A549 (cell line): ENCODE results near the gene THOC5. TPM values are rescaled to one million over a fixed set of nuclear protein-coding genes. Genes with fewer than 3 reads are reported as not detected.

Experiments
- ATAC-seq, 2 experiments: fragments of 200-7000 bp in 1 of 2; fragments of >200 bp in 1 of 2; cut with Nextera tagmentation in 1 of 2; cut with Tn5 transposase in 1 of 2; 3 replicates each; pipeline versions ENCODE4 v1.8.0 to v1.9.1; 2018 to 2020; ENCODE audit warnings: mild to moderate bottlenecking in 1 of 2, moderate library complexity in 1 of 2
- CTCF ChIA-PET: fragments of 300-600 bp; sonication (Branson Sonifier 250); formaldehyde crosslinking; extraction: SDS; loops from one replicate; lab custom pipeline; 2021; ENCODE audit warnings: antibody characterized with exemption, inconsistent platforms; lab: Yijun Ruan, JAX
- POLR2A ChIA-PET: fragments of 350-600 bp; formaldehyde crosslinking; extraction: SDS; loops from one replicate; lab custom pipeline; 2021; ENCODE audit warnings: antibody characterized with exemption, inconsistent platforms; lab: Yijun Ruan, JAX
- DNase-seq, 2 experiments: peaks; one replicate each; pipeline versions ENCODE4 v3.0.0 to v3.0.0-alpha.2; 2011 to 2016; ENCODE audit warnings: low read depth in 1 of 2, low spot score in 1 of 2
- FAIRE-seq: peaks from 2 replicates; lab custom pipeline; 2011; peaks lifted over from hg19 to GRCh38; lab: Jason Lieb, UNC
- H3K27ac ChIP-seq, 2 experiments: fragments of >200 bp; sonication (Bioruptor Twin); formaldehyde crosslinking; 3 replicates each; pipeline ENCODE4 v1.5.1; 2016 to 2017
- H3K4me1 ChIP-seq: fragments of >200 bp; sonication (Bioruptor Twin); formaldehyde crosslinking; 3 replicates; pipeline ENCODE4 v1.6.1; 2016
- H3K4me2 ChIP-seq: fragments of >200 bp; sonication (Bioruptor Twin); formaldehyde crosslinking; 3 replicates; pipeline ENCODE4 v1.6.1; 2016
- H3K4me3 ChIP-seq: fragments of >200 bp; sonication (Bioruptor Twin); formaldehyde crosslinking; 3 replicates; pipeline ENCODE4 v1.5.1; 2016
- H3K9me3 ChIP-seq: fragments of >200 bp; sonication (Bioruptor Twin); formaldehyde crosslinking; 3 replicates; pipeline ENCODE4 v1.6.1; 2016
- CBX8 ChIP-seq: fragments of 200-600 bp; sonication (generic); IDR thresholded peaks from 2 replicates; pipeline ENCODE4 v1.6.1; 2016
- FOXS1 ChIP-seq: fragments of 250-450 bp; sonication (Bioruptor Pico); IDR thresholded peaks from 2 replicates; pipeline ENCODE4 v1.5.0; 2020; ENCODE audit warnings: mild to moderate bottlenecking, moderate library complexity
- GATA3 ChIP-seq: IDR thresholded peaks from 2 replicates; pipeline ENCODE4 v1.6.1; 2012; ENCODE audit warnings: borderline replicate concordance
- HDAC2 ChIP-seq: fragments of 200-600 bp; sonication (generic); IDR thresholded peaks from 2 replicates; pipeline ENCODE4 v1.6.1; 2016
- HEYL ChIP-seq: fragments of 250-450 bp; sonication (Bioruptor Pico); IDR thresholded peaks from 2 replicates; pipeline ENCODE4 v1.8.0; 2021; ENCODE audit warnings: mild to moderate bottlenecking, moderate library complexity
- HOXB13 ChIP-seq: fragments of 250-450 bp; sonication (Bioruptor Pico); IDR thresholded peaks from 2 replicates; pipeline ENCODE4 v1.5.0; 2020; ENCODE audit warnings: low read depth, mild to moderate bottlenecking, moderate library complexity
- KDM1A ChIP-seq: fragments of 200-600 bp; sonication (generic); IDR thresholded peaks from 2 replicates; pipeline ENCODE4 v1.6.1; 2016; ENCODE audit warnings: low read depth, mild to moderate bottlenecking
- MAFK ChIP-seq: fragments of 450-650 bp; IDR thresholded peaks from 2 replicates; pipeline ENCODE4 v1.6.1; 2014; ENCODE audit not compliant: partially characterized antibody
- POLR2A ChIP-seq: IDR thresholded peaks from 2 replicates; pipeline ENCODE4 v1.6.1; 2012; ENCODE audit warnings: mild to moderate bottlenecking, low read length
- RCOR1 ChIP-seq: fragments of 150-350 bp; IDR thresholded peaks from 2 replicates; pipeline ENCODE4 v1.6.1; 2014; ENCODE audit warnings: antibody characterized with exemption, low read length, low read depth
- RFX5 ChIP-seq: fragments of 450-650 bp; IDR thresholded peaks from 2 replicates; pipeline ENCODE4 v1.7.1; 2014; ENCODE audit warnings: antibody characterized with exemption, mild to moderate bottlenecking, moderate library complexity
- TP53 ChIP-seq: fragments of 250-450 bp; sonication (Bioruptor Pico); IDR thresholded peaks from 2 replicates; pipeline ENCODE4 v1.5.0; 2021; ENCODE audit warnings: mild to moderate bottlenecking, moderate library complexity
- ZFP36 ChIP-seq: fragments of 450-650 bp; IDR thresholded peaks from 2 replicates; pipeline ENCODE4 v1.6.1; 2014; ENCODE audit warnings: borderline replicate concordance; ENCODE audit not compliant: partially characterized antibody
- ZSCAN20 ChIP-seq: fragments of 250-450 bp; sonication (Bioruptor Pico); IDR thresholded peaks from 2 replicates; pipeline ENCODE4 v1.8.0; 2022; ENCODE audit warnings: mild to moderate bottlenecking, moderate library complexity
- WGBS: methylation state at CpG from one replicate; pipeline ENCODE4 v1.1.6; 2017; ENCODE audit errors: missing lambda C conversion rate; 5-methylcytosine and 5-hydroxymethylcytosine counted together
- polyA plus RNA-seq, 4 experiments: library from polyadenylated mRNA; depleted of rRNA in 3 of 4; stranded (reverse); fragments of >200 nt; fragmentation: RNase III in 1 of 4; extraction: RNeasy Plus Mini Kit Qiagen cat#74134 plus additional on column Dnase treatment in 1 of 4; gene quantifications; 2 replicates in 3 of 4; 3 replicates in 1 of 4; pipeline ENCODE4 v1.2.3, GENCODE V29; 2011 to 2017
- TF ChIP-seq, protein P1 (sequence below): fragments of >200 bp; sonication (Bioruptor Twin); formaldehyde crosslinking; IDR thresholded peaks from 3 replicates; pipeline ENCODE4 v1.5.1; 2016
- TF ChIP-seq, protein P2 (sequence below): IDR thresholded peaks from 2 replicates; pipeline ENCODE4 v1.6.1; 2012; ENCODE audit warnings: low read depth, borderline replicate concordance
- TF ChIP-seq, protein P3 (sequence below): fragments of >200 bp; sonication (Bioruptor Twin); formaldehyde crosslinking; IDR thresholded peaks from 2 replicates; pipeline ENCODE4 v1.6.1; 2016
- TF ChIP-seq, protein P4 (sequence below): IDR thresholded peaks from 2 replicates; pipeline ENCODE4 v1.6.1; 2012

Gene THOC5
- polyA plus RNA-seq, 2 of the 4 experiments (the other 2 are of a cell fraction), result 24.1 to 43.3 TPM

DNA sequence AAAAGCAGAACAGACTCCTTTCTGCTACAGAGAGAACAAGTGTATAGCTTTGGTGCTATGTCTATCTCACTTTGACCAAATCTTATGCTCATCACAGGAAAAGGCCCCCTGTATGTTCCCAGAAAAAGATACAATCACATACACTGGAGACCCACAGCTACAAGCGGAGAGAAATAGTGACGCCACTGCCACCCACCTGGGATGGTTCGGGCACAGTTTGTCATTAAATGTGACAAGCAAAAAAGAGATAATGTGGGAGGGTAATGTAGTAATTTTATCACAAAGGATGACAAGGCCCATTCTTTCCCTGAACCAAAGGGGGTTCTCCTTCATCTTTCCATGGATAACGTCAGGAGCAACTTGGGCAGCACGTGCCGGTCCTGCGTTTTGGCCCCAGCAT lies 32.0 kb downstream of the THOC5 start:
- WGBS, result 98% methylated on average over 7 of the region's 7 CpGs
- ChIA-PET POLR2A (no interaction called here), CTCF (no interaction called here)

DNA sequence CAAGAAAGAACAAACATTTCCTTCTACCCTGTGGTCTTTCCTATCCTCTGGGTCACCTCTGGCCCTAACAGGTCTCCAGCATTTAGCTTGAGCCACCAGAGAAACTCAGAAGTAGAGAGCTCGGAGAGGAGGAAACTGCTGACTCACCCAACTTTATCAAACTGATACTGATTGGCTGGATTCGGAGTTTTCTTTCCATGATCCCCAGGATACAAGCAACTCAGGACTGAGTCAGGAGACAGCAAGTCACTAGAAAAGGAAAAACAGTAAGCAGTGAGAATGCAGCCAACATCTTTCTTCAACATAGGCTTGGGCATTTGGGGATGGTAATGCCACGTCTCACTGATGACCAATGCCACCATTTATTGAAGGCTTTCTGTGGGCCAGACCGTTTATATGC lies 32.7 kb downstream of the THOC5 start:
- 81% methylated on average over 4 of the region's 4 CpGs for WGBS
- Histone ChIP-seq H3K4me1 (no peaks in the 10 kb centered on the region; the same call in 2 of the 3 replicates), H3K4me3 (no peak overlapping the region), H3K4me2 (no peak overlapping the region), H3K27ac (peak overlapping the region in 1 of 2 experiments; percentile 67; a peak in 2 of 6 replicates)
- ATAC-seq, result no peak
- no peak for FAIRE-seq
- CTCF ChIA-PET, result interaction anchor here (0.9 kb wide), 1 partner anchor 33 kb away, joined by 3 read pairs; the partner anchor contains the start of gene THOC5
- peak in 1 of 2 experiments; percentile 14 for DNase-seq
- TF ChIP-seq MAFK (peak; percentile 83), GATA3 (no peak)
- TF ChIP-seq, all 56 proteins: peak for 1
- POLR2A ChIA-PET, result no interaction called here
- no peaks in the 10 kb centered on the region for H3K9me3 ChIP-seq

More for the DNA sequence above, 32.0 kb downstream of the THOC5 start:
- FAIRE-seq, result no peak
- no peak for ATAC-seq
- H3K9me3 ChIP-seq, result no peaks in the 10 kb centered on the region
- no peak overlapping the region for H3K4me3 ChIP-seq
- H3K4me1 ChIP-seq, result no peaks in the 10 kb centered on the region; the same call in 2 of the 3 replicates
- H3K27ac ChIP-seq, result no peak overlapping the region
- no peak overlapping the region for H3K4me2 ChIP-seq
- no peak for DNase-seq
- TF ChIP-seq, protein P1, sequence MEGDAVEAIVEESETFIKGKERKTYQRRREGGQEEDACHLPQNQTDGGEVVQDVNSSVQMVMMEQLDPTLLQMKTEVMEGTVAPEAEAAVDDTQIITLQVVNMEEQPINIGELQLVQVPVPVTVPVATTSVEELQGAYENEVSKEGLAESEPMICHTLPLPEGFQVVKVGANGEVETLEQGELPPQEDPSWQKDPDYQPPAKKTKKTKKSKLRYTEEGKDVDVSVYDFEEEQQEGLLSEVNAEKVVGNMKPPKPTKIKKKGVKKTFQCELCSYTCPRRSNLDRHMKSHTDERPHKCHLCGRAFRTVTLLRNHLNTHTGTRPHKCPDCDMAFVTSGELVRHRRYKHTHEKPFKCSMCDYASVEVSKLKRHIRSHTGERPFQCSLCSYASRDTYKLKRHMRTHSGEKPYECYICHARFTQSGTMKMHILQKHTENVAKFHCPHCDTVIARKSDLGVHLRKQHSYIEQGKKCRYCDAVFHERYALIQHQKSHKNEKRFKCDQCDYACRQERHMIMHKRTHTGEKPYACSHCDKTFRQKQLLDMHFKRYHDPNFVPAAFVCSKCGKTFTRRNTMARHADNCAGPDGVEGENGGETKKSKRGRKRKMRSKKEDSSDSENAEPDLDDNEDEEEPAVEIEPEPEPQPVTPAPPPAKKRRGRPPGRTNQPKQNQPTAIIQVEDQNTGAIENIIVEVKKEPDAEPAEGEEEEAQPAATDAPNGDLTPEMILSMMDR, result no peak
- no peak for TF ChIP-seq HDAC2
- TF ChIP-seq, protein P2, sequence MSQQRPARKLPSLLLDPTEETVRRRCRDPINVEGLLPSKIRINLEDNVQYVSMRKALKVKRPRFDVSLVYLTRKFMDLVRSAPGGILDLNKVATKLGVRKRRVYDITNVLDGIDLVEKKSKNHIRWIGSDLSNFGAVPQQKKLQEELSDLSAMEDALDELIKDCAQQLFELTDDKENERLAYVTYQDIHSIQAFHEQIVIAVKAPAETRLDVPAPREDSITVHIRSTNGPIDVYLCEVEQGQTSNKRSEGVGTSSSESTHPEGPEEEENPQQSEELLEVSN, result no peak
- TF ChIP-seq, protein P3, sequence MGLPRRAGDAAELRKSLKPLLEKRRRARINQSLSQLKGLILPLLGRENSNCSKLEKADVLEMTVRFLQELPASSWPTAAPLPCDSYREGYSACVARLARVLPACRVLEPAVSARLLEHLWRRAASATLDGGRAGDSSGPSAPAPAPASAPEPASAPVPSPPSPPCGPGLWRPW, result no peak

DNA sequence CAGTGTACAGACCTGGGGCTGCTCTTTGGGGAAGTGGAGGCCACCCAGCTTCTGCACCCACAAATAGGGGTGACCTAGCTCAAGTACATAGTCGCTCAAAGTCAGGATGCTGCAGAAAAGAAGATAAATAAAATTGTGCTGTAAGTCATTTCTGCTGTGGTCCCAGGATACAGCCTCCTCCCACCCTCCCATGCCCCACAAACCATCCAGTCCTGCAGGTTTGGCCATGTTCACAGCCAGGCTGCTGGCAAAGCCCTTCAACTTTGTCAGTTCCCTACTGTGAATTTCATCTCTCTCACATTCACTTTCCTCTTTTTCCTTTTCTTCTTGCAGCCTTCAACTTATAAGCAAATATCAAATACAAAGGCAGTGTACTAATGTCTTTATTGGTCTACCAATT lies 33.6 kb downstream of the THOC5 start:
- TF ChIP-seq, protein P4, sequence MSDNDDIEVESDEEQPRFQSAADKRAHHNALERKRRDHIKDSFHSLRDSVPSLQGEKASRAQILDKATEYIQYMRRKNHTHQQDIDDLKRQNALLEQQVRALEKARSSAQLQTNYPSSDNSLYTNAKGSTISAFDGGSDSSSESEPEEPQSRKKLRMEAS, result no peak
- TF ChIP-seq, protein P3, result no peak
- TF ChIP-seq RFX5, result no peak
- TF ChIP-seq TP53 (CRISPR knock-in tag), result no peak
- TF ChIP-seq FOXS1 (CRISPR knock-in tag), result no peak
- ChIA-PET CTCF (no interaction called here), POLR2A (no interaction called here)
- Histone ChIP-seq H3K4me2 (no peak overlapping the region), H3K4me3 (no peak overlapping the region), H3K4me1 (no peaks in the 10 kb centered on the region; the same call in 2 of the 3 replicates), H3K9me3 (no peaks in the 10 kb centered on the region), H3K27ac (no peak overlapping the region)
- WGBS, result 83% methylated on average over 1 of the region's 1 CpG
- DNase-seq (no peak), FAIRE-seq (no peak), ATAC-seq (no peak)

DNA sequence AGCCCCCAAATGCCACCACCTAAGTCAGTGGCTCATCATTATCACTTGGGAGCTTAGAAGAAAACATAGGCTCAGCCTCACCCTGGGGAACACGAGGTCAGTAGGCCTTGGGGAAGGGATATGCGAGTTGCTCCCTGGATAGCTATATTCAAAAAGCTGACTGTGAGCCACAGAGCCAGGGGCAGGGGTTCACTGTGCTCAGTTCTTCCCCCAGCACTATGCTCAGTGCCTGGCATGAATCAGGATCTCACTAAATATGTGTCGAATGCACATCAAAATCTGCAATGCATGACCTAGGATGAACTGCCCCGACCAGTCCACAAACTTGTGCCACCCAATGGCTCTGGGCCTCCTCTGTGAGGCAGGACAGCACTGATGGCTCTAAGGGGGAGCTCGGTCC lies 35.1 kb downstream of the THOC5 start:
- Histone ChIP-seq H3K4me3 (no peak overlapping the region), H3K9me3 (no peaks in the 10 kb centered on the region), H3K27ac (no peak overlapping the region), H3K4me2 (no peak overlapping the region), H3K4me1 (no peaks in the 10 kb centered on the region)
- ChIA-PET CTCF (interaction anchor here (1.4 kb wide), 1 partner anchor 35 kb away, joined by 3 read pairs; the partner anchor contains the start of gene THOC5), POLR2A (no interaction called here)
- no peak for ATAC-seq
- no peak for DNase-seq
- TF ChIP-seq ZSCAN20 (CRISPR knock-in tag), result no peak
- no peak for TF ChIP-seq KDM1A
- no peak for TF ChIP-seq POLR2A
- no peak for TF ChIP-seq RCOR1
- no peak for TF ChIP-seq CBX8
- TF ChIP-seq HOXB13 (CRISPR knock-in tag), result no peak
- TF ChIP-seq ZFP36, result no peak
- TF ChIP-seq HEYL (CRISPR knock-in tag), result no peak
- WGBS, result 83% methylated on average over 5 of the region's 5 CpGs
- no peak for FAIRE-seq
